ENCODE results near the gene COQ8B.
"Not testable (repeated sequence)": the region's sequence is repeated elsewhere in the genome, so short reads cannot be mapped to it uniquely, and the experiment has no call there.

DNA sequence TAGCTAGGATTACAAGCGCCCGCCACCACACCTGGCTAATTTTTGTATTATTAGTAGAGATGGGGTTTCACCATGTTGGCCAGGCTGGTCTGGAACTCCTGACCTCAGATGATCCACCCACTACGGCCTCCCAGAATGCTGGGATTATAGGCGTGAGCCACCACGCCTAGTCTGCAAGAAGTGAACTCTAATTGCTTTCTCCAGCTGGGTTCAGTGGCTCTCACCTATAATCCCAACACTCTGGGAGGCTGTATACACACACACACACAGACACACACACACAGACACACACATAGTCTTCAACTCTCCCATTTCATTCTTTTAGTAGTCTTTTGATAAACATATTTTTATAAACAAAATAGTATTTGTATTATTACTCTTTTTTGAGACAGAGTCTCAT, 13.4 kb upstream of the COQ8B start:
- TF ChIP-seq, protein P1, sequence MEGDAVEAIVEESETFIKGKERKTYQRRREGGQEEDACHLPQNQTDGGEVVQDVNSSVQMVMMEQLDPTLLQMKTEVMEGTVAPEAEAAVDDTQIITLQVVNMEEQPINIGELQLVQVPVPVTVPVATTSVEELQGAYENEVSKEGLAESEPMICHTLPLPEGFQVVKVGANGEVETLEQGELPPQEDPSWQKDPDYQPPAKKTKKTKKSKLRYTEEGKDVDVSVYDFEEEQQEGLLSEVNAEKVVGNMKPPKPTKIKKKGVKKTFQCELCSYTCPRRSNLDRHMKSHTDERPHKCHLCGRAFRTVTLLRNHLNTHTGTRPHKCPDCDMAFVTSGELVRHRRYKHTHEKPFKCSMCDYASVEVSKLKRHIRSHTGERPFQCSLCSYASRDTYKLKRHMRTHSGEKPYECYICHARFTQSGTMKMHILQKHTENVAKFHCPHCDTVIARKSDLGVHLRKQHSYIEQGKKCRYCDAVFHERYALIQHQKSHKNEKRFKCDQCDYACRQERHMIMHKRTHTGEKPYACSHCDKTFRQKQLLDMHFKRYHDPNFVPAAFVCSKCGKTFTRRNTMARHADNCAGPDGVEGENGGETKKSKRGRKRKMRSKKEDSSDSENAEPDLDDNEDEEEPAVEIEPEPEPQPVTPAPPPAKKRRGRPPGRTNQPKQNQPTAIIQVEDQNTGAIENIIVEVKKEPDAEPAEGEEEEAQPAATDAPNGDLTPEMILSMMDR (IDR thresholded peaks at IDR 0.05), result not testable (repeated sequence)
- not testable (repeated sequence) for TF ChIP-seq POLR2A (IDR thresholded peaks at IDR 0.05)
